ENCODE measurements around the gene OLAH.

Gene OLAH

GRCh38 chr10:15099886-15100285 is 56.1 kb downstream of the OLAH start:
- Histone ChIP-seq H4K91ac (ENCODE audit: low read depth, low read length, poor library complexity) (no peak overlapping the region), H3K18ac (ENCODE audit: low read length) (no peak overlapping the region), H3K79me1 (ENCODE audit: low read depth, low read length) (peaks cover 10% of the 10 kb centered on the region), H3K27ac (replicated peaks; ENCODE audit: low read length) (no peak overlapping the region), H2AK5ac (ENCODE audit: low read depth, low read length) (no peak overlapping the region), H4K8ac (ENCODE audit: low read depth, low read length) (no peak overlapping the region), H2BK5ac (ENCODE audit: low read length) (no peak overlapping the region), H3K36me3 (replicated peaks in 1 of 2; ENCODE audit: control insufficient read depth in 2 of 2, insufficient read depth in 2 of 2, low read length in 2 of 2) (peaks cover 12 to 44% of the 10 kb centered on the region in 2 donors), H2BK12ac (ENCODE audit: low read length) (no peak overlapping the region), H3K4me1 (ENCODE audit: control insufficient read depth in 2 of 2, insufficient read depth in 1 of 2, low read depth in 1 of 2, low read length in 2 of 2) (peaks cover 0 to 1% of the 10 kb centered on the region in 2 donors), H3K4me3 (ENCODE audit: low read length in 2 of 2) (no peak overlapping the region), H3K23ac (ENCODE audit: low read depth, low read length, poor library complexity) (no peak overlapping the region), H2BK120ac (ENCODE audit: low read depth, low read length) (no peak overlapping the region), H3K4ac (ENCODE audit: low read length) (no peak overlapping the region), H3K4me2 (ENCODE audit: insufficient read depth, low read length, poor library complexity, severe bottlenecking) (no peak overlapping the region), H3K27me3 (ENCODE audit: control insufficient read depth in 3 of 3, insufficient read depth in 3 of 3, low read depth in 1 of 3, low read length in 3 of 3) (no peaks in the 10 kb centered on the region), H3K9ac (ENCODE audit: low read depth, low read length, poor library complexity) (no peak overlapping the region), H2AFZ (ENCODE audit: low read length) (no peak overlapping the region), H2BK15ac (ENCODE audit: low read length) (no peak overlapping the region), H3K9me3 (replicated peaks in 1 of 2; ENCODE audit: control insufficient read depth in 2 of 2, insufficient read depth in 1 of 2, low read depth in 1 of 2, low read length in 2 of 2) (no peaks in the 10 kb centered on the region), H3K14ac (ENCODE audit: low read length) (no peak overlapping the region)
- DNase-seq (ENCODE audit: low spot score): no peak
- no CpG with 5 or more reads among the region's 4 CpGs for WGBS, 2 donors (ENCODE audit: extremely low coverage in 2 of 2, insufficient read length in 2 of 2, insufficient replicate concordance in 1 of 2)

GRCh38 chr10:15103513-15103912 is 59.8 kb downstream of the OLAH start:
- Histone ChIP-seq H3K23ac (ENCODE audit: low read depth, low read length, poor library complexity) (no peak overlapping the region), H3K9ac (ENCODE audit: low read depth, low read length, poor library complexity) (no peak overlapping the region), H2BK120ac (ENCODE audit: low read depth, low read length) (no peak overlapping the region), H3K4me2 (ENCODE audit: insufficient read depth, low read length, poor library complexity, severe bottlenecking) (no peak overlapping the region), H3K27me3 (ENCODE audit: control insufficient read depth in 3 of 3, insufficient read depth in 3 of 3, low read depth in 1 of 3, low read length in 3 of 3) (no peaks in the 10 kb centered on the region), H2AK5ac (ENCODE audit: low read depth, low read length) (no peak overlapping the region), H3K79me1 (ENCODE audit: low read depth, low read length) (peaks cover 5% of the 10 kb centered on the region), H4K91ac (ENCODE audit: low read depth, low read length, poor library complexity) (no peak overlapping the region), H3K4me1 (ENCODE audit: control insufficient read depth in 2 of 2, insufficient read depth in 1 of 2, low read depth in 1 of 2, low read length in 2 of 2) (peaks cover 0 to 1% of the 10 kb centered on the region in 2 donors), H4K8ac (ENCODE audit: low read depth, low read length) (no peak overlapping the region), H3K4ac (ENCODE audit: low read length) (no peak overlapping the region), H3K18ac (ENCODE audit: low read length) (no peak overlapping the region), H2AFZ (ENCODE audit: low read length) (no peak overlapping the region), H3K36me3 (replicated peaks in 1 of 2; ENCODE audit: control insufficient read depth in 2 of 2, insufficient read depth in 2 of 2, low read length in 2 of 2) (peaks cover 13 to 77% of the 10 kb centered on the region in 2 donors), H3K14ac (ENCODE audit: low read length) (no peak overlapping the region), H3K27ac (replicated peaks; ENCODE audit: low read length) (no peak overlapping the region), H2BK12ac (ENCODE audit: low read length) (no peak overlapping the region), H2BK5ac (ENCODE audit: low read length) (no peak overlapping the region), H3K9me3 (replicated peaks in 1 of 2; ENCODE audit: control insufficient read depth in 2 of 2, insufficient read depth in 1 of 2, low read depth in 1 of 2, low read length in 2 of 2) (no peaks in the 10 kb centered on the region), H2BK15ac (ENCODE audit: low read length) (no peak overlapping the region), H3K4me3 (ENCODE audit: low read length in 2 of 2) (no peak overlapping the region)
- DNase-seq (ENCODE audit: low spot score): no peak
- no CpG with 5 or more reads among the region's 9 CpGs for WGBS, 2 donors (ENCODE audit: extremely low coverage in 2 of 2, insufficient read length in 2 of 2, insufficient replicate concordance in 1 of 2)

- H3K4me1 ChIP-seq (ENCODE audit: control insufficient read depth in 2 of 2, insufficient read depth in 1 of 2, low read depth in 1 of 2, low read length in 2 of 2): no peaks in the 10 kb centered on the region
- peaks cover 3% of the 10 kb centered on the region for H3K79me1 ChIP-seq (ENCODE audit: low read depth, low read length)
- peak; percentile 70 for DNase-seq (ENCODE audit: low spot score)
Observed at GRCh38 chr10:15106352-15107013, 62.7 kb downstream of the OLAH start.

GRCh38 chr10:15112657-15113056 is 68.9 kb downstream of the OLAH start:
- Histone ChIP-seq H3K14ac (ENCODE audit: low read length) (no peak overlapping the region), H2BK12ac (ENCODE audit: low read length) (no peak overlapping the region), H2BK120ac (ENCODE audit: low read depth, low read length) (no peak overlapping the region), H3K4me3 (ENCODE audit: low read length in 2 of 2) (no peak overlapping the region), H3K9me3 (replicated peaks in 1 of 2; ENCODE audit: control insufficient read depth in 2 of 2, insufficient read depth in 1 of 2, low read depth in 1 of 2, low read length in 2 of 2) (peaks cover 2 to 7% of the 10 kb centered on the region in 2 donors), H4K8ac (ENCODE audit: low read depth, low read length) (no peak overlapping the region), H3K4me1 (ENCODE audit: control insufficient read depth in 2 of 2, insufficient read depth in 1 of 2, low read depth in 1 of 2, low read length in 2 of 2) (no peaks in the 10 kb centered on the region), H2AFZ (ENCODE audit: low read length) (no peak overlapping the region), H2AK5ac (ENCODE audit: low read depth, low read length) (no peak overlapping the region), H3K27me3 (ENCODE audit: control insufficient read depth in 3 of 3, insufficient read depth in 3 of 3, low read depth in 1 of 3, low read length in 3 of 3) (no peaks in the 10 kb centered on the region), H3K27ac (replicated peaks; ENCODE audit: low read length) (no peak overlapping the region), H3K4me2 (ENCODE audit: insufficient read depth, low read length, poor library complexity, severe bottlenecking) (no peak overlapping the region), H2BK15ac (ENCODE audit: low read length) (no peak overlapping the region), H3K18ac (ENCODE audit: low read length) (no peak overlapping the region), H3K36me3 (replicated peaks in 1 of 2; ENCODE audit: control insufficient read depth in 2 of 2, insufficient read depth in 2 of 2, low read length in 2 of 2) (peaks cover 8 to 80% of the 10 kb centered on the region in 2 donors), H3K9ac (ENCODE audit: low read depth, low read length, poor library complexity) (peak overlapping the region; percentile 12), H3K79me1 (ENCODE audit: low read depth, low read length) (no peaks in the 10 kb centered on the region), H3K4ac (ENCODE audit: low read length) (no peak overlapping the region), H3K23ac (ENCODE audit: low read depth, low read length, poor library complexity) (no peak overlapping the region), H4K91ac (ENCODE audit: low read depth, low read length, poor library complexity) (no peak overlapping the region), H2BK5ac (ENCODE audit: low read length) (no peak overlapping the region)
- no peak for DNase-seq (ENCODE audit: low spot score)
- WGBS, 2 donors (ENCODE audit: extremely low coverage in 2 of 2, insufficient read length in 2 of 2, insufficient replicate concordance in 1 of 2): no CpG with 5 or more reads among the region's 13 CpGs

More at GRCh38 chr10:15106352-15107013, 62.7 kb downstream of the OLAH start:
- WGBS, 2 donors (ENCODE audit: extremely low coverage in 2 of 2, insufficient read length in 2 of 2, insufficient replicate concordance in 1 of 2): no CpG with 5 or more reads among the region's 8 CpGs
- Histone ChIP-seq H3K18ac (ENCODE audit: low read length) (no peak overlapping the region), H2BK120ac (ENCODE audit: low read depth, low read length) (no peak overlapping the region), H3K4me2 (ENCODE audit: insufficient read depth, low read length, poor library complexity, severe bottlenecking) (no peak overlapping the region), H3K23ac (ENCODE audit: low read depth, low read length, poor library complexity) (no peak overlapping the region), H2BK12ac (ENCODE audit: low read length) (no peak overlapping the region), H3K4ac (ENCODE audit: low read length) (no peak overlapping the region), H3K4me3 (ENCODE audit: low read length in 2 of 2) (no peak overlapping the region), H3K36me3 (replicated peaks in 1 of 2; ENCODE audit: control insufficient read depth in 2 of 2, insufficient read depth in 2 of 2, low read length in 2 of 2) (peaks cover 14 to 85% of the 10 kb centered on the region in 2 donors), H3K9ac (ENCODE audit: low read depth, low read length, poor library complexity) (no peak overlapping the region), H3K27ac (replicated peaks; ENCODE audit: low read length) (peak overlapping the region; percentile 10), H3K14ac (ENCODE audit: low read length) (no peak overlapping the region), H4K8ac (ENCODE audit: low read depth, low read length) (no peak overlapping the region), H2AFZ (ENCODE audit: low read length) (no peak overlapping the region), H2BK5ac (ENCODE audit: low read length) (no peak overlapping the region), H4K91ac (ENCODE audit: low read depth, low read length, poor library complexity) (no peak overlapping the region), H3K9me3 (replicated peaks in 1 of 2; ENCODE audit: control insufficient read depth in 2 of 2, insufficient read depth in 1 of 2, low read depth in 1 of 2, low read length in 2 of 2) (no peaks in the 10 kb centered on the region), H2BK15ac (ENCODE audit: low read length) (no peak overlapping the region), H3K27me3 (ENCODE audit: control insufficient read depth in 3 of 3, insufficient read depth in 3 of 3, low read depth in 1 of 3, low read length in 3 of 3) (no peaks in the 10 kb centered on the region), H2AK5ac (ENCODE audit: low read depth, low read length) (no peak overlapping the region)

Measured in neuronal stem cell (in vitro differentiated cells).